ENCODE data around the gene PLAC8.

Gene PLAC8

GRCh38 chr4:83125738-83126141, 11.2 kb upstream of the PLAC8 start:
- no peak for DNase-seq (ENCODE audit: low read depth)
- TF ChIP-seq CTCF (conservative IDR thresholded peaks at IDR 0.05; ENCODE audit: control insufficient read depth, insufficient read depth, low read depth, low read length), result no peak
- no peak overlapping the region for H3K4me3 ChIP-seq (ENCODE audit: control insufficient read depth, low read depth, low read length)

GRCh38 chr4:83124111-83124780, 9.7 kb upstream of the PLAC8 start:
- DNase-seq (ENCODE audit: low read depth), result peak; percentile 21
- TF ChIP-seq CTCF (conservative IDR thresholded peaks at IDR 0.05; ENCODE audit: control insufficient read depth, insufficient read depth, low read depth, low read length), result no peak
- no peak overlapping the region for H3K4me3 ChIP-seq (ENCODE audit: control insufficient read depth, low read depth, low read length)

GRCh38 chr4:83121246-83121645, 6.7 kb upstream of the PLAC8 start:
- DNase-seq (ENCODE audit: low read depth), result no peak
- no peak for TF ChIP-seq CTCF (conservative IDR thresholded peaks at IDR 0.05; ENCODE audit: control insufficient read depth, insufficient read depth, low read depth, low read length)
- H3K4me3 ChIP-seq (ENCODE audit: control insufficient read depth, low read depth, low read length), result no peak overlapping the region

GRCh38 chr4:83118869-83119268, 4.3 kb upstream of the PLAC8 start:
- TF ChIP-seq CTCF (conservative IDR thresholded peaks at IDR 0.05; ENCODE audit: control insufficient read depth, insufficient read depth, low read depth, low read length), result no peak
- DNase-seq (ENCODE audit: low read depth), result peak; percentile 49
- no peak overlapping the region for H3K4me3 ChIP-seq (ENCODE audit: control insufficient read depth, low read depth, low read length)

- no peak for TF ChIP-seq CTCF (conservative IDR thresholded peaks at IDR 0.05; ENCODE audit: control insufficient read depth, insufficient read depth, low read depth, low read length)
- H3K4me3 ChIP-seq (ENCODE audit: control insufficient read depth, low read depth, low read length), result no peak overlapping the region
- DNase-seq (ENCODE audit: low read depth), result no peak
These were observed 1.2 kb upstream of the PLAC8 start for GRCh38 chr4:83115656-83116285.

GRCh38 chr4:83115000-83115399, 471 bp upstream of the PLAC8 start:
- TF ChIP-seq CTCF (conservative IDR thresholded peaks at IDR 0.05; ENCODE audit: control insufficient read depth, insufficient read depth, low read depth, low read length), result no peak
- DNase-seq (ENCODE audit: low read depth), result peak; percentile 45
- H3K4me3 ChIP-seq (ENCODE audit: control insufficient read depth, low read depth, low read length), result no peak overlapping the region
